Measurements from ENCODE around the gene STK32B.
"Not testable (repeated sequence)": the region's sequence is repeated elsewhere in the genome, so short reads cannot be mapped to it uniquely, and the experiment has no call there.

The STK32B gene

GRCh38 chr4:5032813-5033212 lies 18.5 kb upstream of the STK32B start:
- no peak for DNase-seq

GRCh38 chr4:5033281-5033841 lies 17.9 kb upstream of the STK32B start:
- no peak for DNase-seq

- no peak for DNase-seq
These were observed 17.1 kb upstream of the STK32B start for GRCh38 chr4:5034206-5034605.

GRCh38 chr4:5036239-5036638 lies 15.0 kb upstream of the STK32B start:
- DNase-seq, result no peak

- DNase-seq, result no peak
These were observed 13.4 kb upstream of the STK32B start for GRCh38 chr4:5037553-5038551.

GRCh38 chr4:5039800-5040199 lies 11.5 kb upstream of the STK32B start:
- DNase-seq, result no peak

- DNase-seq, result no peak
These were observed 10.2 kb upstream of the STK32B start for GRCh38 chr4:5040856-5041620.

- no peak for DNase-seq
These were observed 9.6 kb upstream of the STK32B start for GRCh38 chr4:5041699-5042098.

- DNase-seq, result no peak
These were observed 7.7 kb upstream of the STK32B start for GRCh38 chr4:5043579-5043978.

GRCh38 chr4:5044341-5044740 lies 6.9 kb upstream of the STK32B start:
- DNase-seq, result no peak

GRCh38 chr4:5045097-5045496 lies 6.2 kb upstream of the STK32B start:
- no peak for DNase-seq

- no peak for DNase-seq
These were observed 2.6 kb upstream of the STK32B start for GRCh38 chr4:5048721-5049120.

- no peak for DNase-seq
These were observed 581 bp upstream of the STK32B start for GRCh38 chr4:5050520-5051277.

- DNase-seq, result no peak
These were observed 973 bp downstream of the STK32B start for GRCh38 chr4:5052204-5052702.

- no peak for DNase-seq
These were observed 1.6 kb downstream of the STK32B start for GRCh38 chr4:5052726-5053425.

GRCh38 chr4:5054532-5054931 lies 3.3 kb downstream of the STK32B start:
- DNase-seq, result no peak

- DNase-seq, result no peak
These were observed 4.1 kb downstream of the STK32B start for GRCh38 chr4:5055411-5055810.

- DNase-seq, result no peak
These were observed 14.8 kb downstream of the STK32B start for GRCh38 chr4:5066101-5066500.

- not testable (repeated sequence) for DNase-seq
These were observed 15.7 kb downstream of the STK32B start for GRCh38 chr4:5066968-5067367.

- DNase-seq, result no peak
These were observed 16.6 kb downstream of the STK32B start for GRCh38 chr4:5067908-5068307.

- DNase-seq, result no peak
These were observed 18.6 kb downstream of the STK32B start for GRCh38 chr4:5069901-5070300.

GRCh38 chr4:5072948-5073347 lies 21.7 kb downstream of the STK32B start:
- no peak for DNase-seq
